Calu3 (cell line): ENCODE results near the gene LDLRAP1. TPM values are rescaled to one million over a fixed set of nuclear protein-coding genes. Genes with fewer than 3 reads are reported as not detected.

Experiments used
- BruUV-seq: library from RNA; stranded (reverse); fragments of 400-500 nt; replicated peaks from 2 replicates; lab custom pipeline; 2021; lab: Mats Ljungman, UMichigan
- CTCF ChIA-PET: fragments of 300-600 bp; sonication (Branson Sonifier 250); formaldehyde crosslinking; loops from one replicate; lab custom pipeline; 2022; ENCODE audit warnings: antibody characterized with exemption; lab: Charles Lee
- DNase-seq: peaks from one replicate; pipeline ENCODE4 v3.0.0; 2022
- H3K27ac Mint-ChIP-seq: one replicate; pipeline ENCODE4 v1.8.0; 2022; ENCODE audit warnings: mixed read lengths; ENCODE audit not compliant: unreplicated experiment
- H3K27me3 Mint-ChIP-seq: one replicate; pipeline ENCODE4 v1.8.0; 2022; ENCODE audit warnings: mixed read lengths; ENCODE audit not compliant: unreplicated experiment
- H3K36me3 Mint-ChIP-seq: one replicate; pipeline ENCODE4 v1.8.0; 2022; ENCODE audit warnings: mild to moderate bottlenecking, moderate library complexity, mixed read lengths; ENCODE audit not compliant: insufficient read depth, unreplicated experiment
- H3K4me1 Mint-ChIP-seq: one replicate; pipeline ENCODE4 v1.8.0; 2022; ENCODE audit warnings: mild to moderate bottlenecking, low read depth, mixed read lengths; ENCODE audit not compliant: unreplicated experiment
- H3K4me3 Mint-ChIP-seq: one replicate; pipeline ENCODE4 v1.8.0; 2022; ENCODE audit warnings: mild to moderate bottlenecking, low read depth, moderate library complexity, mixed read lengths; ENCODE audit not compliant: unreplicated experiment
- H3K9me3 Mint-ChIP-seq: one replicate; pipeline ENCODE4 v1.8.0; 2022; ENCODE audit warnings: low read depth, mixed read lengths; ENCODE audit not compliant: unreplicated experiment
- intact Hi-C: fragments of 100-400 bp; cut with micrococcal nuclease; formaldehyde crosslinking; loops from one replicate; pipeline ENCODE4 v1.10.0; 2022; ENCODE audit not compliant: unreplicated experiment
- total RNA-seq: library from RNA; stranded (reverse); gene quantifications from 2 replicates; pipeline ENCODE4 v1.2.3, GENCODE V29; 2022
- TF ChIP-seq, protein P1 (sequence below): fragments of 200-600 bp; IDR thresholded peaks from one replicate; pipeline ENCODE4 v1.8.0; 2022; ENCODE audit warnings: antibody characterized with exemption; ENCODE audit not compliant: unreplicated experiment

LDLRAP1 gene
- total RNA-seq, 1 experiment from 2014 or later = 8.3 TPM

DNA sequence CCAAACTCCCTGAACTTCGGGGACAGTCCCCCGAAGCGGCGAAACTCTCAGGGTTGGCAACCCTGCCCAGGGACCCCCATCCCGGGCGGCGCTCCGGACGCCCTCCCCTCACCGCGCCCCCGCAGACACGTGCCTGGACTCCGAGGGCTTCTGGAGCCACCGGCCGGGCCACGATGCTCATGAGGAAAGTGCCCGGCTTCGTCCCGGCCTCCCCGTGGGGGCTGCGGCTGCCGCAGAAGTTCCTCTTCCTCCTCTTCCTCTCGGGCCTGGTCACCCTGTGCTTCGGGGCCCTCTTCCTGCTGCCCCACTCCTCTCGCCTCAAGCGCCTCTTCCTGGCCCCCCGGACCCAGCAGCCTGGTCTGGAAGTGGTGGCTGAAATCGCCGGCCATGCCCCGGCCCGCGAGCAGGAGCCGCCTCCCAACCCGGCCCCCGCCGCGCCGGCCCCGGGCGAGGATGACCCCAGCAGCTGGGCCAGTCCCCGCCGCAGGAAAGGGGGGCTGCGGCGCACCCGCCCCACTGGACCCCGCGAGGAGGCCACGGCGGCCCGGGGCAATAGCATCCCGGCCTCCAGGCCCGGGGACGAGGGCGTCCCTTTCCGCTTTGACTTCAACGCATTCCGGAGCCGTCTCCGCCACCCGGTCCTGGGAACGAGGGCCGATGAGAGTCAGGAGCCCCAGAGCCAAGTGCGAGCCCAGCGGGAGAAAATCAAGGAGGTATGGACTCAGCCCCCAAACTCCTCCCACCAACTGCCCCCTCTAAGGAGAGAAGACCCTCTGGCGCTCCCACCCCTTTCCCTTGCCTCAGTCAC is 74.4 kb downstream of the LDLRAP1 start:
- TF ChIP-seq, protein P1, sequence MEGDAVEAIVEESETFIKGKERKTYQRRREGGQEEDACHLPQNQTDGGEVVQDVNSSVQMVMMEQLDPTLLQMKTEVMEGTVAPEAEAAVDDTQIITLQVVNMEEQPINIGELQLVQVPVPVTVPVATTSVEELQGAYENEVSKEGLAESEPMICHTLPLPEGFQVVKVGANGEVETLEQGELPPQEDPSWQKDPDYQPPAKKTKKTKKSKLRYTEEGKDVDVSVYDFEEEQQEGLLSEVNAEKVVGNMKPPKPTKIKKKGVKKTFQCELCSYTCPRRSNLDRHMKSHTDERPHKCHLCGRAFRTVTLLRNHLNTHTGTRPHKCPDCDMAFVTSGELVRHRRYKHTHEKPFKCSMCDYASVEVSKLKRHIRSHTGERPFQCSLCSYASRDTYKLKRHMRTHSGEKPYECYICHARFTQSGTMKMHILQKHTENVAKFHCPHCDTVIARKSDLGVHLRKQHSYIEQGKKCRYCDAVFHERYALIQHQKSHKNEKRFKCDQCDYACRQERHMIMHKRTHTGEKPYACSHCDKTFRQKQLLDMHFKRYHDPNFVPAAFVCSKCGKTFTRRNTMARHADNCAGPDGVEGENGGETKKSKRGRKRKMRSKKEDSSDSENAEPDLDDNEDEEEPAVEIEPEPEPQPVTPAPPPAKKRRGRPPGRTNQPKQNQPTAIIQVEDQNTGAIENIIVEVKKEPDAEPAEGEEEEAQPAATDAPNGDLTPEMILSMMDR = no peak
- H3K9me3 Mint-ChIP-seq = no peaks in the 10 kb centered on the region
- no TSS peak for BruUV-seq
- H3K4me1 Mint-ChIP-seq = no peaks in the 10 kb centered on the region
- peaks cover 6% of the 10 kb centered on the region for H3K36me3 Mint-ChIP-seq
- intact Hi-C loops = no loop called here
- DNase-seq = no peak
- CTCF ChIA-PET = interaction anchor here (0.7 kb wide), 1 partner anchor 183 kb away, joined by 4 read pairs; no protein-coding TSS in a partner anchor
- peaks cover 83% of the 10 kb centered on the region for H3K27me3 Mint-ChIP-seq
- peak overlapping the region; percentile 50 for H3K4me3 Mint-ChIP-seq
- H3K27ac Mint-ChIP-seq = no peak overlapping the region

DNA sequence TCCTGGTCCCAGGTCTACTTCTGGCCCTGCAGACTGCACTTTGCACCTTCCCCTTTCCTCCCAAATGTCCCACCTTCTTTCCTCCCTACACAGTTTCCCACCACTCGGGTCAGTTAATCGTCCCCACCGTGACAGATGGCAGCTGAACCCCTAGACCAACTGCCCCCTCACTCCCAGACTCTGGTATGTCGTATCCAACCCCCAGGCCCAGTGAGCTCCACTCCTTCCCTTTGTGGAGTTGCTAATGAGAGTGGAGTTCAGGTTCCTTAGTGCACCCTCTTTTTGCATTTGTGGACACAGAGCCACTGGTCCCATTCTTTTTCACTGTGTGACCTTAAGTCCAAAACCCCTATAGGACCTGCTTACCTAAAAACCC is 75.0 kb downstream of the LDLRAP1 start:
- H3K36me3 Mint-ChIP-seq = peaks cover 6% of the 10 kb centered on the region
- peaks cover 84% of the 10 kb centered on the region for H3K27me3 Mint-ChIP-seq
- H3K27ac Mint-ChIP-seq = no peak overlapping the region
- CTCF ChIA-PET = interaction anchor here (0.7 to 1.8 kb wide), 2 partner anchors 10 to 183 kb away, joined by 4 to 6 read pairs; no protein-coding TSS in a partner anchor
- H3K4me3 Mint-ChIP-seq = peak overlapping the region; percentile 50
- H3K4me1 Mint-ChIP-seq = no peaks in the 10 kb centered on the region
- no peaks in the 10 kb centered on the region for H3K9me3 Mint-ChIP-seq
- no peak for DNase-seq
- BruUV-seq = no TSS peak
- TF ChIP-seq, protein P1 = no peak
- intact Hi-C loops = no loop called here

Other genes starting within 250 kb of the LDLRAP1 start
- 72.7 and 82.6 TPM in 2 replicates for gene TMEM50A, start 205.3 kb upstream of the LDLRAP1 start, total RNA-seq
- 0.44 TPM in 1 of 2 replicates, not detected in the other for gene RHCE, start 122.8 kb upstream of the LDLRAP1 start, total RNA-seq
- gene MACO1, start 112.7 kb upstream of the LDLRAP1 start, total RNA-seq = 14.1 and 16.4 TPM in 2 replicates
- gene MAN1C1, start 73.2 kb downstream of the LDLRAP1 start, total RNA-seq = 0.14 and 0.37 TPM in 2 replicates